Femur (tissue), 1 donor: ENCODE data around the gene LGSN.
A peak's percentile ranks its signal among the peaks of the same experiment; 100 is the strongest.
"Not testable (repeated sequence)": the region's sequence is repeated elsewhere in the genome, so short reads cannot be mapped to it uniquely, and the experiment has no call there.

Experiments
- DNase-seq: peaks from one replicate; pipeline ENCODE4 v3.0.0-alpha.2; 2017

The LGSN gene, protein sequence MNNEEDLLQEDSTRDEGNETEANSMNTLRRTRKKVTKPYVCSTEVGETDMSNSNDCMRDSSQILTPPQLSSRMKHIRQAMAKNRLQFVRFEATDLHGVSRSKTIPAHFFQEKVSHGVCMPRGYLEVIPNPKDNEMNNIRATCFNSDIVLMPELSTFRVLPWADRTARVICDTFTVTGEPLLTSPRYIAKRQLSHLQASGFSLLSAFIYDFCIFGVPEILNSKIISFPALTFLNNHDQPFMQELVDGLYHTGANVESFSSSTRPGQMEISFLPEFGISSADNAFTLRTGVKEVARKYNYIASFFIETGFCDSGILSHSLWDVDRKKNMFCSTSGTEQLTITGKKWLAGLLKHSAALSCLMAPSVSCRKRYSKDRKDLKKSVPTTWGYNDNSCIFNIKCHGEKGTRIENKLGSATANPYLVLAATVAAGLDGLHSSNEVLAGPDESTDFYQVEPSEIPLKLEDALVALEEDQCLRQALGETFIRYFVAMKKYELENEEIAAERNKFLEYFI

DNA sequence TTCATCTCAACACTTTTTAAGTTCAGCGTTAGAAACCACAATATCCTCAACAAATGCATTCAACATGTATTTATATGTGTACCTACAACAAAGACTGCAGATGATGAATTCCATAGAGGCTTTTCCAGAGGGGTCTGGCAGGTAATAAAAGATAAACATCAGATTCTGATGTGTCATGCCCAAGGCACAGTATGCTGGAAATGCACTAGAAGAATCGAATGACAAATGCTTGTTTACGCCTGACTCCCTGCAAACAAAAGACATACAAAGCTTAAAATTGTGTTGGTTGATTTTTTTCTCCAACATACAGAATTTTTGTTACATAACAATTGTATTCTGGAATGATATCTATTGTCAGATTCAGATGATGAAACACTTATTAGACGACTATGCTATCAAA is at the start of gene LGSN:
TSS of gene LGSN (minus strand) at position 45 of the 400 bp plus-strand sequence. CDS start at position 5, 40 bp downstream.
- DNase-seq = no peak

DNA sequence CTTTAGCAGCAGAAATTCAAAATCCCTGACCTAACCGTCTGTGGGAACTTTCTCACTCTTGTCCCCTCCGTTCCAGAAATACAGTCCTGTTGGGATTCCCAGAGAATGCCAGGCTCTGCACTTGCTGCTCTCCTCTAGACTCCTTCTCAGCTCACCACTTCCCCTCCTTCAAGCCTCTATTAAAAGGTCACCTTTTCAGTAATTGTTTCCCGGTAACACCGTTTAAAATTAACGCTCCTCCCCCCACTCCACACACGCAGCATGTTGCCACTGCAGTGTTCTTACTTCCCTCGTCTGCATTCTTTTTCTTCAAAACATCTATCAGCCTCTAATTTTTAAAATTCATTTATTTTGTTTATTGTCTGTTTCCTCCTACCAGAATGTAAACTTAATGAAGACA is 48.6 kb upstream of the LGSN start:
- DNase-seq = no peak

DNA sequence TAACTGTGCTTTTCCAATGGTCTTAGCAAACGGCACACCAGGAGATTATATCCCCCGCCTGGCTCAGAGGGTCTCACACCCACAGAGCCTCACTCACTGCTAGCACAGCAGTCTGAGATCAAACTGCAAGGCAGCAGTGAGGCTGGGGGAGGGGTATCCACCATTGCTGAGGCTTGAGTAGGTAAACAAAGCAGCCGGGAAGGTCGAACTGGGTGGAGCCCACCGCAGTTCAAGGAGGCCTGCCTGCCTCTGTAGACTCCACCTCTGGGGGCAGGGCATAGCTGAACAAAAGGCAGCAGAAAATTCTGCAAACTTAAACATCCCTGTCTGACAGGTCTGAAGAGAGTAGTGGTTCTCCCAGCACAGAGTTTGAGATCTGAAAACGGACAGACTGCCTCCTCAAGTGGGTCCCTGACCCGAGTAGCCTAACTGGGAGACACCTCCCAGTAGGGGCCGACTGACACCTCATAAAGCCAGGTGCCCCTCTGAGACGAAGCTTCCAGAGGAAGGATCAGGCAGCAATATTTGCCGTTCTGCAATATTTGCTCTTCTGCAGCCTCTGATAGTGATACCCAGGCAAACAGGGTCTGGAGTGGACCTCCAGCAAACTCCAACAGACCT is 42.8 kb upstream of the LGSN start:
- not testable (repeated sequence) for DNase-seq

DNA sequence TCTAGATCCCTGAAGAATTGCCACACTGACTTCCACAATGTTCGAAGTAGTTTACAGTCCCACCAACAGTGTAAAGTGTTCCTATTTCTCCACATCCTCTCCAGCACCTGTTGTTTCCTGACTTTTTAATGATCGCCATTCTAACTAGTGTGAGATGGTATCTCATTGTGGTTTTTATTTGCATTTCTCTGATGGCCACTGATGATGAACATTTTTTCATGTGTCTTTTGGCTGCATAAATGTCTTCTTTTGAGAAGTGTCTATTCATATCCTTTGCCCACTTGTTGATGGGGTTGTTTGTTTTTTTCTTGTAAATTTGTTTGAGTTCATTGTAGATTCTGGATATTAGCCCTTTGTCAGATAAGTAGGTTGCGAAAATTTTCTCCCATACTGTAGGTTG is 37.6 kb upstream of the LGSN start:
- not testable (repeated sequence) for DNase-seq

DNA sequence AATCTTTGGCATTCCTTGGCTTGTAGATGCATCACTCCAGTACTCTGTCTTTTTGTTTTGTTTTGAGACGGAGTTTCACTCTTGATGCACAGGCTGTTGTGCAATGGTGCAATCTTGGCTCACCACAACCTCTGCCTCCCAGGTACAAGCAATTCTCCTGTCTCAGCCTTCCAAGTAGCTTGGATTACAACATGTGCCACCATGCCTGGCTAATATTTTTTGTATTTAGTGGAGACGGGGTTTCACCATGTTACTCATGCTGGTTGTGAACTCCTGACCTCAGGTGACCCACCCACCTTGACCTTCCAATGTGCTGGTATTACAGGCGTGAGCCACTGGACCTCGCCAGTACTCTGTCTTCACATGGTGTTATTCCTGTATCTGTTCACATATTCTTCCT is 35.8 kb upstream of the LGSN start:
- DNase-seq = no peak

DNA sequence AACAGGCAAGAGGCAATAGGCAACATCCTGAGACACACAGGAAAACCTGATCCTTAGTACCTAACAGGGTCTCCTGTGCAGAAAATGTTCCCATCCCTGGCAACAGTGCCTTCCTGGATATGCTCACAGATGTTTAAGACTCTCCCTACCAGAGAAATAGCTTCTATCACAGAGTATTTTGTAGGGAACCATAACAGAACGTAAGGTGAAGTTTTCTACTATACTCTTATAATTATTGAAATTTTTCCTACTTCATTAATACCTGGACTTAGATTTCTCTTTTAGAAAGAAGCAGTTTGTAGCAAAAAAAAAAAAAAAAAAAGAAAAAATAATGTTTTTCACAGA is 33.5 kb upstream of the LGSN start:
- DNase-seq = no peak

DNA sequence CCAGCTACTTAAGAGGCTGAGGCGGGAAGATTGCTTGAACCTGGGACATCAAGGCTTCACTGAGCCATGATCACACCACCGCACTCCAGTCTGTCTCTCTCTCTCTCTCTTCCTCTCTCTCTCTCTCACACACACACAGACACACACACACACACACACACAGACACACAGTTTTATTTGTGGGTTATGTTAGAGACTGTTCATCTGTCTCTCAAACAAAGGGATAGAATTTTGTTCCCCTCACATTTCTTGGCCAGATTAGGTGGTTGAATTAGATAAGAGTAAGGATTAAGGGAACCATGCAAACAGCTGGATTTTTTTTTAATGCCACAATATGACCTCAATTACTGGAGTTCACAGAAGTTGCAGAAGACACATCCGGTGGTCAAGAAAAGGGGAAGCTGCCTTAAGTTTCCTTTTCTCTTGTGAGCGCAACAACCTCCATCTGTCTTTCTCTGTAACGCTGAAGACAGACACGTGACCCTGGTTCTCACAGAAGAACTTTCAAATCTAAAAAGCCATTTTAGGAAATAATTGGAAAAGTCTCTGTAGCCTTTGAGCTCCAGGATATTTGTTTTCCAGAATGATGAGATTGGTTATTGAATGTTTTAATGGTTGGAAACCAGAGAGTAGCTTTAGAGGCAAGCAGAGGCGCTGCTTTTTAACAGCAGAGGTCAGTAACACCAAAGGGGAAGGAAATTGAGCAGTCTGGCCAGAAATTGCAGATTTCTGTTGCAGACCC is 32.9 kb upstream of the LGSN start:
- peak; percentile 34 for DNase-seq

DNA sequence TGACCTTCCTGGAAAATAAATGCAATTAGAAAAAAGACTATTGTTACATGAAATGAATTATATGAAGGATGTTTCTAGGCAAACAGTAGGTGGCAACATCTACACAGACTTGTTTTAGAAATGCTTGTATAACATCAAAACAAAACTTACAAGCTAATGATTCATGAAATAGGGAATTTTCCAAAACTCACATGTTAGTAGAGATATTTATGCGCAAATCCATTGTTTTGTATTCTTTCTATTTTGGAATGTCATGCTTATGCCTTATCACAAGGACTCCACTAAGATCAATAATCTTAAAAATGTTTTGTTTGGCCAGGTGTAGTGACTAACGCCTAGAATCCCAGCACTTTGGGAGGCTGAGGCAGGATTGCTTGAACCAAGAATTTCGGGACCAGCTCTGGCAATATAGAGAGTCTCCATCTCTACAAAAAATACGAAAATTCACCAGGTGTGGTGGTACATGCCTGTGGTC is 32.3 kb upstream of the LGSN start:
- DNase-seq = no peak

DNA sequence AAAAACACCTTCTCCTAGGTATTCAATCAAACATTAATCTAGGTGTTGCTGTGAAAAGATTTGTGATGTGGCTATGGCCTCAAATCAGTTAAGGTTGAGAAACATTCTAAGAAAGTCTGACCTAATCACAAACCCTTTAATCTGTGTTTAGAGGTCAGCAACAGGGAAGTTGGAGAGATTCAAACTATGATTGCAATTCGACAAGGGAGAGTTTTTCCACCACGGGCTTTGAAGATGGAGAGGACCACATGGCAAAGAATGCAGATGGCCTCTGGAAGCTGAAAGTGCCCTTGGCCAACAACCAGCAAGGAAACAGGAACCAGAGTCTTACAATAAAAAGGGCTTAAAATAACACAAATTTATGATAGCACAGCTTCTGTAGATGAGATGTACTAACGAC is 29.6 kb upstream of the LGSN start:
- DNase-seq = no peak

DNA sequence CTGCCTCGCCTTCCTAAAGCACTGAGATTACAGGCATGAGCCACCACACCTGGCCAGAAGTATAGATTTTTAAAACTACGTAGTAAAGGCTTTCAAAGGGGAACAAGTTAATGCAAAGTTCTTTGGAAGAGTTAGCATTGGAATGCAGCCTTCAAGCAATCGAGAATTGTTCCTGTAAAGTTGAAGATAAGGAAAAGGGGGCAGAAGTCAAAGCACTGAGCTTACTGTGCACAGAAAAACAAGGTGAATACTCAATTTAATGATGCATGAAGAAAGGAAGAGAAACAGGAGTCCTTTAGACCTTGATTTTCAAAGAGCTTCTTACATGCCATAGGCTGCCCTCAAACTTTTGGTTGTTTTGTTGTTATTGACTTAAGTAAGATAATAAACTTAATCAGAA is 29.1 kb upstream of the LGSN start:
- DNase-seq = no peak

DNA sequence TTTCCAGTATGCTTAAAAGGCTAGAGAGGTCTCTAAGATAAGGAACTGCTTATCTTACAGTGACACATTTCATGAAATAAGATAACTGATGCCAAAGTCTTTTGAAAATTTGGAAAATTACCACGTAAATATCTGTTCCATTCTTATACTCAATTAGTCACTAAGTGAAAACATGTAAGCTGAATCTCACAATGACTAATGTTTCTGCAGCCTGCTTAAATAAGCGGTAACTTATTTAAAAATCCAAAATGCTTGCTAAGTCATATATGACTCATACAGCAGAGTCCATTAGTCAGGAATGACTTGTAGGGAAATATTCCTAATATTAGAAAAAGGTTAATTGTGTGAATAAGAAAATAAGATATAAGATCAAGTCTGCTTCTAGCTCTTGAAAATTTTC is 27.8 kb upstream of the LGSN start:
- DNase-seq = no peak

DNA sequence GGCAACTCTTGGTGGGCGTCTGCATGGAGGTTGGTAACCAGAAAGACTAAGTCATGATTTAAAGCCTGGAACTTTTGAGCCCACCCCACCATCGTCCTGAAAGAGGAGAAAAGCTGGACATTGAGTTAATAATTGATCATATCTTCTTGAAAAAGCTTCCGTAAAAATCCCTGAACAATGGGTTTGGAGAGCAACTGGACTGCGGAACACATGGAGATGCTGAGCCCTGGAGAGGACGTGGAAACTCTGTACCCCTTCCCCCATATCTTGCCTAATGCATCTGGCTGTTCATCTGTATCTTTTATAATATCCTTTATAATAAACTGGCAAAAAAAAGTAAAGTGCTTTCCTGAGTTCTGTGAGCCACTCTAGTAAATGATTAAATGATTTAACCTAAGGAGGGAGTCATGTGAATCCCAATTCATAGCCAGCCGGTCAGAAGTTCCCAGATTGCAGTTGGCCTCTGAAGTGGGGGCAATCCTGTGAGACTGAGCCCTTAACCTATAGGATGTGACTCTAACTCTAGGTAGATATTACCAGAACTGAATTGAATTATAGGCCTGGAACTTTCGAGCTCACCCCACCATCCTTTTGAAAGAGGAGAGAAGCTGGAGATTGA is 26.5 kb upstream of the LGSN start:
- DNase-seq = no peak

DNA sequence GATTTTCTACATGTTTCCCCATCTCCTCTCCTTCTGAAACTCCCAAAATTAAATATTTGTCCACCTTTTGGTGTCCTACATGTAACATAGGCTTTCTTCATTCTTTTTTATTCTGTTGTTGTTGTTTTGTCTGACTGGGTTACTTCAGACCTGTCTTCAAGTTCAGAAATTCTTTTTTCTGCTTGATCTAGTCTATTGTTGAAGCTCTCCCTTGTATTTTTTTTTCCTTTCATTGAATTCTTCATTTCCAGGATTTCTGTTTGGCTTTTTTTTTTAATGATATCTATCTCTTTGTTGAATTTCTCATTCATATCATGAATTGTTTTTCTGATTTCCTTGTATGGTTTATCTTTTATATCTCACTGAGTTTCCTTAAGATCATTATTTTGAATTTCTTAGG is 20.6 kb upstream of the LGSN start:
- no peak for DNase-seq

DNA sequence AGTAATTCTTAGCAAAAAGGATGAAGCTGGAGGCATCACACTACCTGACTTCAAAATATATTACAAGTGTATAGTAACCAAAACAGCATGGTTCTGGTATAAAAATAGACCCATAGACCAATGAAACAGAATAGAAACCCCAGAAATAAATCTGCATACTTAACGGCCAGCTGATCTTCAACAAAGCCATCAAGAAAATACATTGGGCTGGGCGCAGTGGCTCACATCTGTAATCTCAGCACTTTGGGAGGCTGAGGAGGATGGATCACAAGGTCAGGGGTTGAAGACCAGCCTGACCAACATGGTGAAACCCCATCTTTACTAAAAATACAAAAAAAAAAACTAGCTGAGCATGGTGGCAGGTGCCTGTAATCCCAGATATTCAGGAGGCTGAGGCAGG is 14.9 kb upstream of the LGSN start:
- DNase-seq = not testable (repeated sequence)

DNA sequence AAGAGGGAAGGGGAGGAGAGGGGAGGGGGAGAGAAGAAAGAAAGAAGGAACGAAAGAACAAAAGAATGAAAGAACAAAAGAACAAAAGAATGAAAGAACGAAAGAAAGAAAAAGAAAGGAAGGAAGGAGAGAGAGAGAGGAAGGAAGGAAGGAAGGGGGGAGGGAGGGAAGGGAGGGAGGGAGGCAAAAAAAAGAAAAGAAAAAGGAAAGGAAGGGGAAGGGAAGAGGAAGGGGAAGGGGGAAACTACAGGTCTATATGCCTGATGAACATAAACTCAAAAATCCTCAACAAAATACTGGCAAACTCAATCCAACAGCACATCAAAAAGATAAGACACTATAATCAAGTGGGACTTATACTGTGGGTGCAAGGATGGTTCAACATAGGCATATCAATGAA is 13.7 kb upstream of the LGSN start:
- no peak for DNase-seq

DNA sequence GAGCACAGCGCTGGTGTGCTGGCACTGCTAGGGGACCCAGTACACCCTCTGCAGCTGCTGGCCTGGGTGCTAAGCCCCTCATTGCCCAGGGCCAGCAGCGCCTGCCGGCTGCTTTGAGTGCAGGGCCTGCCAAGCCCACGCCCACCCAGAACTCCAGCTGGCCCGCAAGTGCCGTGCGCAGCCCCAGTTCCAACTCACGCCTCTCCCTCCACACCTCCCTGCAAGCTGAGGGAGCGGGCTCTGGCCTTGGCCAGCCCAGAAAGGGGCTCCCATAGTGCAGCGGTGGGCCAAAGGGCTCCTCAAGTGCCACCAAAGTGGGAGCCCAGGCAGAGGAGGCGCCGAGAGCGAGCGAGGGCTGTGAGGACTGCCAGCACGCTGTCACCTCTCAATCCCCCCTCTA is 6.8 kb upstream of the LGSN start:
- DNase-seq = not testable (repeated sequence)

DNA sequence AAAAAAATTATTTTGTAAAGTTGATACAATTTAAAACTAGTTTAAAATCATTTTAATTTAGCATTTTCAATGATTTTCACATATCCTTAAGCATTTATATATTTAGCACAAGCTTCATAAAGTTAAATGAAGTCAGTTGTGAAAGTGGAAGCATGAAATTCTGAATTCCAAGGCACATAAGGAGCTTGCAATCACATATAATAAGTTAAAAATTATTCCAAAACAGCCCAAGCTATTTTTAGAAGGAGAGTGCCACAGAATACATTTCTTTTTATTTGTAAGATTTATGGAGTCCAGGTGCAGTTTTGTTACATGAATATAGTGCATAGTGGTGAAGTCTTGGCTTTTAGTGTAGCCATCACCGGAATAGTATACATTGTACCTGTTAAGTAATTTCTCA is 3.2 kb upstream of the LGSN start:
- no peak for DNase-seq

DNA sequence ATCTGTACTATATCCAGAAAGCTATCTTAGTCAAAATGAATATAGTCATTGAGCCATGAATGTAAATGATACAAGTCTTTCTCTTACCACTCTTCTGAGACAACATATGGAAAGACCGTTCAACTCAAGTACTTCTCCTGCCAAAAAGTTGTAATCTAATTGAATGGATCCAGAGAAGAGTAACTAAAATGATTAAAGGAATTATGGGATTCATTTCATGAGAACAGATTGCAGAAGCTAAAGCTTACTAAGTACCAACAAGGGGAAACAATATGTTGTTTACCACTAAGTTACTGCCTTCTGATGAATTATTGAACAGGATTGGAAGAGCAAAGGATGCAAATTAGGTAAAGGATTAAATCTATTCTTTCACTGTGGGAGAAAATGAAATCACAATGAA is 2.0 kb upstream of the LGSN start:
- no peak for DNase-seq

DNA sequence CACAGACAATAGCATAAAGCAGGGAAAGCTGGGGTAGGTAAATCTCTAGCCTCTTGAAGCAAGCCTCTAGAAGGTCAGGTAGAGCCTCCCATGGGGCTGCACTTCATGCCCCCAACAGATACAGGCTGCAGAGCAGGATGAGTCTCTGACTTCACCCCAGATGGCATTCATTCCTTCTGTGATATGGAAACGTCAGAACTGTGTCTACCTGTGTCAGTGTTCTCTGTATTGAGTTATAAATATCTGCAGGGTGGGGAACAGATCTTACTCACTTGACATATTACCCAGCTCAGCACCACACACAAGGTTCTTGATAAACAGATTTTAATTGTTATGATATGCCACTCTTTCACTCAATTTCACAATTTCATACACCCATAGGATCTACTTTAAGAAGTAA is 2.1 kb downstream of the LGSN start:
- no peak for DNase-seq

DNA sequence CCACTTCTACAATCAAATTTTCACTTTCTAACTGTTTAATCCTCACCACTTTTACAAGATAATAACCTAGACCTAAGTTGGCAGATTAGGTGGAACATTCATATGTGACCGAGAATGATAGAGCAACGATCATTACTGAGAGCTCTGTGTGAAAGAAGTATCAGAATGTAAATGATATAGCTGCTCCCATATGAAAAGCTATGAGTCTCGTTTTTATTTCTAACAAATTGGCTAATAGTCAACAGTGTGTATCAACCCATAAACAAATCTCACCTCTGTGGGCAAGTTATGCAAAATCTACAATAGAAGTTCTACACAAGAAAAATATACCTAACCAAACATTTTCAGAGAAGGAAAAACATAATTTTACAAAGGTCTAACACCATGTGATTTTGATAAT is 3.7 kb downstream of the LGSN start:
- no peak for DNase-seq

DNA sequence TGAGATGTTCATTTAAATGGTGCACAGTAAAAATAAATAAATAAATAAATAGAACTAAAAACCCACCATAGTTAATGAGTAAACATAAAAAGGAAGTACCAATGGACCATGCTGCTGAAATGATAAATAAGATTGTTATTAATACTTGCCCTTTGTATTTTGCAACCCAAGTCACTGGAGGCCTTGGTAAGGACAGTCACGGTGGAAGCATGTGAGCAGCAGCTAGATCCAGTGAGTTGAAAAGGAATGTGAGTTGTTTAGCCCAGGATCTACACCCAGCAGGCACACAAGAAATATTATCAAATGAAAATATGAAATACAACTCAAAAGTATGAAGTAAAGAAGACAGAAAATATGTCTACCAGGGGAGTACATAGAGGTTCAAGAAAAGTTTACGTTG is 6.7 kb downstream of the LGSN start:
- no peak for DNase-seq

DNA sequence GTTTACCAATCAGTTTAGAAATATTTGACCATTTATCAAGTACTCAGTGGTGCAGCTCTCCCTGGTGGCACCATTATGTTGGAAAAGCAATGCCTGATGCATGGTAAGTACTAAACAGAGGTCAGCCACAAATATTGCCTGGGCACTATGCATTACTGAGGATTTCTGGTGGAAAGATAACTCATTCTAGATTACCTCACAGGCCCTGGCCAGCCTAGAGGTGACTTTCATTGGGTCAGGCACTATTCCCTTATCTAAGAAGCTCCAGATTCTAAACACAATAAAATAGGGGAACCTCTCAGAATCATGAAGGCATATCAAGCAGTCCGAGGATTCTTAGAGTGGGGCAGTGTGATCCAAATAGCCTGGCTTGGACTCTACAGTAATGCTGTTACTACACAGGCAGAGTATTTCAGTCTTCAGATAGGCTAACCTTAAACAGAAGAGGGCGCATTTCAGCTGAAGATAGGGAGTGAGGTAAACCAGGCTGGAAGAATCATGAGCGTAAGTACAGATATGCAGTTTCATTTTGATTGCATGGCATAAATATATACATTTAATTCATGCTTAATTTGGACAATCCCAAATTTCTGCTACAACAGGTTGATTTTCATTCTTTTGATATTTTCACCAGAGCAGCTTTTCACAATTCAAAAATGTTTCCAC is 12.1 kb downstream of the LGSN start:
- no peak for DNase-seq

DNA sequence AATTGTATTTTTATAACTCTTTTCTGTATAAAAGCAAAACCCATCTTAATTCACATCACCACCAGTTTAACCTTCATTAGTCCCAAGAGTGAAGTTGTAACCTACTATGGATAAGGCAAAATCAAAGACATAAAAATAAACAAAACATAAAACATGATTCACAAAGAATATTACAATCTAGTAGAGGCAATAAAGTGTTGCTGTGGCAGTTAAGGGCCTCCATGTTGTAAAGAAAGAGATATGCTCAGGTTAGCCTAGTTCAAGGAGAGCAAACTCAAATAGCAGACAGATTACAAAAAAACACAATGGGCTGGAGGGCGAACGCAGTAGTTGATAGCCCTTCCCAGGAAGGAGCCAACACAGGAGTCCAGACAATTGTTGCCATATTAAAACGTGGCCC is 13.4 kb downstream of the LGSN start:
- no peak for DNase-seq
